Measurements from ENCODE around the gene AQP5.

The AQP5 gene

DNA sequence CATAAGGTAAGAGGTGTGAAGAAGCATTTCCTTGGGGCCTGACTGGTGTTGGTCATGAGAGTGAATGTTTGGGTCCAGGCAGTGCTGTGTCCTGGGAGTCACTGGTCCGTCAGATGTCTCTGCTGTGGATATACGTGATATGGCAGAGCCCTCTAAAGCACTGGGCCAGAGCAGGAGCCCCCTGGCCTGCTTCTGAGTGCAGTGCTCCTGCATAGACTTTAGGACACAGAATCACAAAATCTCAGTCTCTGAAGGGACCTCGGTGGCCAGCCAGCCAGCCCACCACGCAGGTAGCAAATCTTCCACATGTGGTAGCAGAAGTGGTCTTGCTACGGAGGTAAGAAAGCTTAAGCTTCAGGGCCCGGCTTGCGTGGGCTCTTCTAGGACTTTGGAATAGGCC is 29.6 kb upstream of the AQP5 start:
- DNase-seq (ENCODE audit: low read depth in 1 of 2, low spot score in 1 of 2): no peak

- no peak for DNase-seq (ENCODE audit: low read depth in 1 of 2, low spot score in 1 of 2)
These were observed 29.0 kb upstream of the AQP5 start for GRCh38 chr12:49932533-49933130.

GRCh38 chr12:49933796-49934195 is 27.9 kb upstream of the AQP5 start:
- DNase-seq (ENCODE audit: low read depth in 1 of 2, low spot score in 1 of 2): no peak

DNA sequence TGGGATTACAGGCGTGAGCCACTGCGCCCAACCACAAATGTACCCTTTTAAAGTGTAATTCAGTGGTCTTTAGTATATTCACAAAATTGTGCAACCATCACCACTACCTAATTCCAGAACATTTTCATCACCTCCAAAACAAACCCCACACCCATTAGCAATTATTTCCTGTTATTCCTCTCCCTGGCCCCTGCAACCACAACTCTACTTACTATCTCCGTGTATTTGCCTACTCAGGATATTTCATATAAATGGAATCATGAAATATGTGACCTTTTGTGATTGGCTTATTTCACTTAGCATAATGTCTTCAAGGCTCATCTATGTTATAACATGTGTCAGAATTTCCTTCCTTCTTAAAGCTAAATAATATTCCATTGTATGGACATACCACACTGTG is 27.2 kb upstream of the AQP5 start:
- no peak for DNase-seq (ENCODE audit: low read depth in 1 of 2, low spot score in 1 of 2)

GRCh38 chr12:49936925-49937324 is 24.7 kb upstream of the AQP5 start:
- DNase-seq (ENCODE audit: low read depth in 1 of 2, low spot score in 1 of 2): no peak

DNA sequence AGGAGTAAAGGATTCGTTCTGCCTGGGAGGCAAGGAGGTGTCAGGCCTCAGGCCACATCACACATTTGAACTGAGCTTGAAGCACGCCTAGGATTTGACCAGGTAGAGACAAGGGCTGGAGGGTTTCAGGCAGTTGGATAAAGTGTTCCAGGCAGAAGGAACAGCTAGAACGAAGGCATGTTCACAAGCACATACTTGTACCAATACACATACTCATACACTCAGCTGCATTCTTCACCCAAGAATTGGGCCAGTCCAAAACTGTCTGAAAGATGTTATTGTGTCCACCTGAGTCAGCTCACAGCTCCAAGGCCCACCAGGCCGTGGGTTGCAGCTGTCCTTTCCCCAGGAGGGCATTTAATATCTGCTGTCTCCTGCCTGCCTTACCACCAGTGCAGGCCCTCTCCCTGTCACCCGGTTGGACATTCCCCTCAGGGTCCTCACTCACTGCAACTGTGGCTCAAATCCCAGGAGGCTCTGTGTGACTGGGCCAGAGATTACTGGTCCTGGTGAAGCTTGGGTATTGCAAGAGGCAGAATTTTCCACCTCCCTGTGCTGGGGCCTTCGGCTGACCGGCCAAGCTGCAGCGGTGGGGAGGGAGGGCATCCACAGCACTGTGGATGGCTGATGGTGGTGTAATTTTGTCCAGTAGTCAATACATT is 23.9 kb upstream of the AQP5 start:
- no peak for DNase-seq (ENCODE audit: low read depth in 1 of 2, low spot score in 1 of 2)

DNA sequence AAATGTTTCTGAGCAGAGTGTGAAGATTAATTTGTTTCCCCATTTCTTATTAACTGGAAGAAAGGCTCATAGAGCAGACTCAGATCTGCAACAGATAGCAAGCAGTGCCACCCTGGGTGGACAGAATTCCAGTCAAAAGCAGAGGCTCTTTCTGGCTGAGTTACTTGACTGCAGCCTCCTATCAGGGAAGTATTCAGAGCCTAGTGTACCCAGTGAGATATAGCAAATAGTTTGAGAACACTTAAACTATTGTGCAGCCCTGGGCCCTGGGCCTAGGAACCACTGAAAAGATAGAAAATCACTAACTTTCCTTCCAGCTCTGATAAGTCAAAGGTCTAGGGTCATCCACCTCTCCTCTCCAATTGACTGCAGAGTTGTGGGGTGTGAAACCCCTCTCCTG is 22.4 kb upstream of the AQP5 start:
- DNase-seq (ENCODE audit: low read depth in 1 of 2, low spot score in 1 of 2): no peak

DNA sequence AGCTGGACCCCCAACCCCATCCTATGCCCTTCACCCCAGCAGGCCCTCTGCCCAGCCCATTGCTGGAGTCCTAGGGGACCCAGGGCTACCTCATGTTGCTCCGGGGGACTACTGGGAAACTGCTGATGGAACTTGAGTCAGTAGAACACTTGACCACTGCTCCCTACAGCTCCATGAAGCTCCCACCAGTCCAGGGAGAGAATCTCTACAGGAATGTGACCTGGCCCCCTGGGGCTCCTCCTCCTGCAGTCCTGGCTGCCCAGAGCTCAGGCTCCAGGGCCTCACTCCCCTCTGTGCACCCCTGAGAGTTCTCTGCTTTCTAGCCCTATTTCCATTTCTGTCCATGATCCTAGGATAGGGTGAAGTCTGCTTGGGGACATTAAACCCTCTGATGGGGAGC is 22.0 kb upstream of the AQP5 start:
- no peak for DNase-seq (ENCODE audit: low read depth in 1 of 2, low spot score in 1 of 2)

DNA sequence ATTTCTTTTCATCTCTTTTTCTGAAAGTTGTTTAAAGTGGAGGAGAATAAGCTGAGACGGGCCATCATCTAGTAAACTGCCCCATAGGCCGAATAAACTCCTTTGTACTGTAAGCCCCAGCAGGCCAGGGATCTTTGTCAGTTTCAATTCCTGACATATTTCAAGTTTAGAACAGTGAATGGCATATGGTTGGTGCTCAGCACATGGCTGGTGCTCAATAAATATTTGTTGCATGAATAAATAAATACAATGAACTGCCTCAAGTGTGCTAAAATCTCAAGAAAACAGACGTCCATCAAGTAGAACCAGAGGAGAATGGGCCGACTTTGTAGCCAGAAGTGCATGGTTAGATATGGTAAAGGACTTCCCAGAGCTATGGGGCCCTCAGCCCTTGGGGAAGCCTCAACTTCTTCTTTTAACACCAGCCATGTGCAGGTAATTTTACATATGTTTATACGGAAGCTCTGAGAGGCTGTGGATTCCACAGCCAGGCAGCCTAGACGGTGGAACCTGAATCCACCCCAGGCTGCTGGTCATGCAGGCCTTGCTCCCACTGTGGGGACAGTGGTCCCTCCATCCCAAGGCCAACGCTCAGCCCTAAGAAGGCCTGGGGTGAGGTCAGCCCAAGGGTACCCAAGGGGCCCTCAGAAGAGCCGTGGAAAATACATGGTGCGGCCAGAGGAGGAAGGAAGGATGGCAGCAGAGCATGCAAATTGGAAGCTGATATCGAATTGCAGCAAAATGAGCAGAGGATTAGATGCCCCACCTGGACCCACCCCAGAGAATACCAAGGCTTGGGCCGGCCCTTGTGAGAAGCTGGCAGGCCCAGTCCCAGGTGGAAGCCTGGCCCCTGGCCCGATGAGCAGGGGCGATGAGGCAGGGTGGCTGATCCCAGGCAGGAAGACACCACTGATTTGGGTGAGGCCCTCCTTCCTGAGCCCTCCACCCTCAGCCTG is 19.8 kb upstream of the AQP5 start:
- DNase-seq (ENCODE audit: low read depth in 1 of 2, low spot score in 1 of 2): no peak

- DNase-seq (ENCODE audit: low read depth in 1 of 2, low spot score in 1 of 2): no peak
These were observed 19.2 kb upstream of the AQP5 start for GRCh38 chr12:49942512-49942893.

GRCh38 chr12:49942921-49943624 is 18.6 kb upstream of the AQP5 start:
- DNase-seq (ENCODE audit: low read depth in 1 of 2, low spot score in 1 of 2): no peak

- DNase-seq (ENCODE audit: low read depth in 1 of 2, low spot score in 1 of 2): no peak
These were observed 18.1 kb upstream of the AQP5 start for GRCh38 chr12:49943625-49943960.

GRCh38 chr12:49944046-49944445 is 17.6 kb upstream of the AQP5 start:
- no peak for DNase-seq (ENCODE audit: low read depth in 1 of 2, low spot score in 1 of 2)

DNA sequence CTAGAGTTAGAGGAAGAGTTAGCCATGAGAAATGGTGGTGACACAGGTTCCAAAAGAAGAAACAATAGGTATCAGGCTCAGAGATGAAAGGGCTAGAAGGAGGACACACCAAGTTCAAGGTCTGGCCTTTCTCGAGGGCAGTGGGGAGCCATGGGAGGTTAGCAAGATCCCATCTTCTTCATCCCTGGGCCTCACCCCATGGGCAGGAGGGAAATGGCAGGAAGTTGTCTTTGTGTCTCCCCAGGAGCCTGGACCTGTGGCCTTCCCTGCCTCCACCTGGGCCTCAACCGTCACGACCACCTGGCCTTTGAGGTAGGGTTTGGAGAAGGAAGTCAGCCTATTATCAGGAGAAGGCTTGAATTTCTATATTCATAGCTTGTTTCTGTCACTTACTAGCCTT is 17.0 kb upstream of the AQP5 start:
- DNase-seq (ENCODE audit: low read depth in 1 of 2, low spot score in 1 of 2): no peak

- DNase-seq (ENCODE audit: low read depth in 1 of 2, low spot score in 1 of 2): peak; percentile 68 to 79
These were observed 16.1 kb upstream of the AQP5 start for GRCh38 chr12:49945394-49946080.

GRCh38 chr12:49946086-49946485 is 15.6 kb upstream of the AQP5 start:
- no peak for DNase-seq (ENCODE audit: low read depth in 1 of 2, low spot score in 1 of 2)

DNA sequence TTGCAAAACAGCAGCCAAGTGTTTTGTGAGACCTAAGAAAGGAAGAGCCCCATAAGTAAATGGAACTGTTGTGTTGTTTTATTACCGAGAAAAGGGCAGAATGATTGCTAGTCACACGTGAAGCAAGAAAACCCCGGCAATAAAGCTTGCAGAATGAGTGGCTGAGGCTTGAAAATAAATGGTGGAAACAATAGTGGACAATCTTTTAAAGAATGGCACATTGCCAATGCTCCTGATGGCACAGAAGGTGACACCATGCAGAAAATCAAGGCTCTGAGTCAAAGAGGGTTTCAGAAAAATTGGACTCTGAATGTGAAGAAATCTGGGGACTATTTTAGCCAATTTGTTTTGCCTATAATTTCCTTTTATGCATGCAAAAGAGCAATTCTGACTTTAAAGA is 15.2 kb upstream of the AQP5 start:
- DNase-seq (ENCODE audit: low read depth in 1 of 2, low spot score in 1 of 2): no peak

- no peak for DNase-seq (ENCODE audit: low read depth in 1 of 2, low spot score in 1 of 2)
These were observed 14.0 kb upstream of the AQP5 start for GRCh38 chr12:49947593-49948226.

DNA sequence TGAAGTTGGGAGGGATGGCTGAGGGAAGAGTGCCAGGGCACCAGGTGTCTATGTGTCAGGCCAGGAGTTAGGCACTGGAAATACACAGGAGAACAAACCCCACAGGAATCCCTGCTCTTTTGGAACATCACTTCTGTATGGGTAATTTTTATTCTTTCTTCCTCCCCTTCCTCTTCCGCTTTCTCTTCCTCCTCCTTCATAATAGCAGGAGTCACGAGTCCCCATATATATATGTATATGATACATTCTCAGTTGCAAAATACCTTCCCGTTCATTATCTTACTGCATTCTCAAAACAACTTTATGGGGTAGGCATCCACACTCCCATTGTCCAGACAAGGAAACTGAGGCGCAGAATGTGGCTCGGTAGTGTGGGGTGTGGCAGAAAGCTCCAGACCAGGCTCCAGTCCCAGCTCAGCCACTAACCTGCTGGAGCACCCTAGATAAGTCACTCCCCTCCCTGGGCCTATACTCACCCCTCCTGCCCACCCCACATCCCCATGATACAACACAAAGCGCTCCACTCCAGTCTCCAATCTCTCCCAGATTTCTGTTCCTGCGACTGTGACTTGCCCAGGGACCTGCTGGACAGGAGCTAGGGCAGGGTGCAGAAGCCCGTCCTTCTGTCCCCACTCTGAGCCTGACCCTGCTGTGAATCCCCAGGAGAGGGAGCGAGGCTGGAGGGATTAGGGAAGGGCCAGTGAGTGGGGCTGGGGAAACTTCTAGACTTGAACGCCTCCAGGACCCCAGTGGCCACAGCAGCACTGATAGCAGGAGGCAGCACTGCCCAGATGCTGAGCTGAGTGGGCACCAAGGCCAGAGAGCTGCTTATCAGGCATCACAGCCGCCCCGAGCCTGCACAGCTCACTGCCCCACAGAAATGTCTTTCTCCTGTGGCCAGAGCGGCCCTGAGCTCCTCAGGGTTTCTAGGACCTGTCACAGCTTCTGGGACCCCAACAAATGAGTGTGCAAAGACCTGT is 12.5 kb upstream of the AQP5 start:
- no peak for DNase-seq (ENCODE audit: low read depth in 1 of 2, low spot score in 1 of 2)

Measured in activated T-helper 1 cell treated with anti-CD3 and anti-CD28 coated beads, Interleukin-2, amount 50 U/mL, for 16 hours (primary cell).